GM12878 (cell line): Measurements from ENCODE around the gene CNRIP1. TPM values are rescaled to one million over a fixed set of nuclear protein-coding genes. Genes with fewer than 3 reads are reported as not detected.

ENCODE experiments used
- BCL3 ChIP-seq: IDR thresholded peaks from 2 replicates; pipeline ENCODE4 v1.6.1; 2011; ENCODE audit warnings: borderline replicate concordance, low read depth, mild to moderate bottlenecking, moderate library complexity, low read length; ENCODE audit not compliant: insufficient read depth, poor library complexity, severe bottlenecking
- CREM ChIP-seq: IDR thresholded peaks from 2 replicates; pipeline ENCODE4 v1.6.1; 2014; ENCODE audit warnings: antibody characterized with exemption, low read depth
- FOXM1 ChIP-seq: IDR thresholded peaks from 2 replicates; pipeline ENCODE4 v1.6.1; 2012; ENCODE audit warnings: low read depth, mild to moderate bottlenecking, inconsistent platforms, low read length, moderate library complexity
- GABPA ChIP-seq: IDR thresholded peaks from 2 replicates; pipeline ENCODE4 v1.6.1; 2014; ENCODE audit warnings: antibody characterized with exemption, low read depth, mild to moderate bottlenecking, inconsistent platforms
- HDAC6 ChIP-seq: fragments of 200-600 bp; sonication (generic); IDR thresholded peaks from one replicate; pipeline ENCODE4 v1.8.0; 2017; ENCODE audit warnings: antibody characterized with exemption; ENCODE audit not compliant: unreplicated experiment
- LARP7 ChIP-seq: fragments of 450-650 bp; IDR thresholded peaks from 2 replicates; pipeline ENCODE4 v1.6.1; 2017; ENCODE audit warnings: mild to moderate bottlenecking
- MAX ChIP-seq: IDR thresholded peaks from 2 replicates; pipeline ENCODE4 v1.6.1; 2012; ENCODE audit warnings: low read depth, low read length, improper control_type of control experiment
- MEF2A ChIP-seq: IDR thresholded peaks from 2 replicates; pipeline ENCODE4 v1.6.1; 2011; ENCODE audit warnings: low read depth, mild to moderate bottlenecking, low read length, moderate library complexity; ENCODE audit not compliant: insufficient read depth
- MTA3 ChIP-seq: IDR thresholded peaks from 2 replicates; pipeline ENCODE4 v1.6.1; 2012; ENCODE audit warnings: low read length, inconsistent platforms, borderline replicate concordance
- NFYA ChIP-seq: IDR thresholded peaks from 2 replicates; pipeline ENCODE4 v1.6.1; 2011; ENCODE audit warnings: low read depth, mild to moderate bottlenecking, low read length, improper control_type of control experiment, borderline replicate concordance
- NKRF ChIP-seq: fragments of 450-650 bp; conservative IDR thresholded peaks from 2 replicates; pipeline ENCODE4 v1.6.1; 2017; ENCODE audit warnings: mild to moderate bottlenecking, moderate library complexity
- PAX8 ChIP-seq: fragments of 450-650 bp; IDR thresholded peaks from 2 replicates; pipeline ENCODE4 v1.6.1; 2017; ENCODE audit warnings: mild to moderate bottlenecking, moderate library complexity
- ZNF207 ChIP-seq: fragments of 450-650 bp; IDR thresholded peaks from 2 replicates; pipeline ENCODE4 v1.6.1; 2014; ENCODE audit warnings: antibody characterized with exemption, mild to moderate bottlenecking, borderline replicate concordance
- ZNF274 ChIP-seq: IDR thresholded peaks from one replicate; pipeline ENCODE4 v1.8.0; 2011; ENCODE audit not compliant: insufficient read length, insufficient read depth
- polyA plus RNA-seq, 11 experiments: library from polyadenylated mRNA; depleted of rRNA in 4 of 11; unstranded in 6 of 11; stranded (reverse) in 5 of 11; fragments of >200 nt; fragmentation: Nextera tagmentation in 4 of 11; fragmentation: Illumina TruSeq in 1 of 11; extraction: Ambion mirVana in 4 of 11; extraction: Trizol in 1 of 11; gene quantifications; 1 replicate in 1 of 11; 2 replicates in 10 of 11; pipeline versions ENCODE4 v1.2.1 to v1.2.3, GENCODE V29; 2011 to 2016; ENCODE audit warnings: inconsistent platforms in 2 of 11, missing spikeins in 2 of 11, low read depth in 1 of 11
- total RNA-seq, 4 experiments: library from RNA; depleted of rRNA in 3 of 4; stranded (reverse); fragments of >200 nt in 3 of 4; fragmentation: Illumina TruSeq in 1 of 4; extraction: Trizol in 1 of 4; gene quantifications; 2 replicates each; pipeline versions ENCODE4 v1.2.1 to v1.2.3, GENCODE V29; 2013 to 2021
- TF ChIP-seq, protein P1 (sequence below): IDR thresholded peaks from 2 replicates; pipeline ENCODE4 v1.6.1; 2011; ENCODE audit warnings: low read depth, mild to moderate bottlenecking, low read length, moderate library complexity, borderline replicate concordance; ENCODE audit errors: extremely low read depth
- TF ChIP-seq, protein P2 (sequence below): IDR thresholded peaks from 2 replicates; pipeline ENCODE4 v1.6.1; 2011; ENCODE audit warnings: low read depth, low read length, improper control_type of control experiment, borderline replicate concordance
- TF ChIP-seq, protein P3 (sequence below): fragments of 450-650 bp; IDR thresholded peaks from 2 replicates; pipeline ENCODE4 v1.6.1; 2018; ENCODE audit warnings: mild to moderate bottlenecking, low read depth, moderate library complexity; ENCODE audit not compliant: partially characterized antibody
- TF ChIP-seq, protein P4 (sequence below): IDR thresholded peaks from 2 replicates; pipeline ENCODE4 v1.6.1; 2012; ENCODE audit warnings: mild to moderate bottlenecking, low read depth, low read length

CNRIP1 gene
- total and polyA plus RNA-seq, 10 of the 15 experiments (the other 5 are each of a cell fraction or from before 2014, with no cell fraction given) = not detected

DNA sequence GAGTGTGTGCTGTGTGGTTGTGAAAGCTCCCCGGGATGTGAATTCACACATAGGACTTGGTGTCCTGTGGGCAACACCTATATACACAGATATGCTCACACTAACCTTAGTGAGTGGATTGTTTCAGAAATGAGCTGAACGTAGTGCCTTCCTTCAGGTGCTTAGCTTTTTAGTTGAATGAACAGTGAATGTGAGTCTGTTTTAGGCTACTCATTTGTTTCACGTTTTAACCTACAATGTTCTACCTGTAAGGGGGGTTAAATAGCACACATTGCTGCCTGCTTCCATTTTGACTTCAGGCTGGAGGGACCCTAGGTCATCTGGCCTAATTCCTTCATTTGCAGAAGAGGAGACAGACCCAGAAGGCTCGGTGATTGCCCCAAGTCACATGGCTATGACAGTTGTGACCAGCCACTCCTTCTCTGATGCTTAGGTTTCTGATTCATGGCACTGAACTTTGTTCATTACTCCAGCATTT is 46.4 kb upstream of the CNRIP1 start (continued):
- TF ChIP-seq, protein P1, sequence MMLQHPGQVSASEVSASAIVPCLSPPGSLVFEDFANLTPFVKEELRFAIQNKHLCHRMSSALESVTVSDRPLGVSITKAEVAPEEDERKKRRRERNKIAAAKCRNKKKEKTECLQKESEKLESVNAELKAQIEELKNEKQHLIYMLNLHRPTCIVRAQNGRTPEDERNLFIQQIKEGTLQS = no peak
- TF ChIP-seq PAX8 (no peak; the same call in 1 of the 2 replicates), NKRF (peak; percentile 64), FOXM1 (no peak), MEF2A (no peak), CREM (peak; percentile 45; the same call in 1 of the 2 replicates), NFYA (no peak), LARP7 (0 out of 2 replicates have a peak, but pooled peaks have one; percentile 32), BCL3 (no peak), GABPA (no peak), ZNF274 (no peak), MAX (peak; percentile 69), HDAC6 (no peak), MTA3 (no peak; the same call in 1 of the 2 replicates), ZNF207 (no peak)
- TF ChIP-seq, protein P2, sequence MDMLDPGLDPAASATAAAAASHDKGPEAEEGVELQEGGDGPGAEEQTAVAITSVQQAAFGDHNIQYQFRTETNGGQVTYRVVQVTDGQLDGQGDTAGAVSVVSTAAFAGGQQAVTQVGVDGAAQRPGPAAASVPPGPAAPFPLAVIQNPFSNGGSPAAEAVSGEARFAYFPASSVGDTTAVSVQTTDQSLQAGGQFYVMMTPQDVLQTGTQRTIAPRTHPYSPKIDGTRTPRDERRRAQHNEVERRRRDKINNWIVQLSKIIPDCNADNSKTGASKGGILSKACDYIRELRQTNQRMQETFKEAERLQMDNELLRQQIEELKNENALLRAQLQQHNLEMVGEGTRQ = peak; percentile 61
- TF ChIP-seq, protein P3, sequence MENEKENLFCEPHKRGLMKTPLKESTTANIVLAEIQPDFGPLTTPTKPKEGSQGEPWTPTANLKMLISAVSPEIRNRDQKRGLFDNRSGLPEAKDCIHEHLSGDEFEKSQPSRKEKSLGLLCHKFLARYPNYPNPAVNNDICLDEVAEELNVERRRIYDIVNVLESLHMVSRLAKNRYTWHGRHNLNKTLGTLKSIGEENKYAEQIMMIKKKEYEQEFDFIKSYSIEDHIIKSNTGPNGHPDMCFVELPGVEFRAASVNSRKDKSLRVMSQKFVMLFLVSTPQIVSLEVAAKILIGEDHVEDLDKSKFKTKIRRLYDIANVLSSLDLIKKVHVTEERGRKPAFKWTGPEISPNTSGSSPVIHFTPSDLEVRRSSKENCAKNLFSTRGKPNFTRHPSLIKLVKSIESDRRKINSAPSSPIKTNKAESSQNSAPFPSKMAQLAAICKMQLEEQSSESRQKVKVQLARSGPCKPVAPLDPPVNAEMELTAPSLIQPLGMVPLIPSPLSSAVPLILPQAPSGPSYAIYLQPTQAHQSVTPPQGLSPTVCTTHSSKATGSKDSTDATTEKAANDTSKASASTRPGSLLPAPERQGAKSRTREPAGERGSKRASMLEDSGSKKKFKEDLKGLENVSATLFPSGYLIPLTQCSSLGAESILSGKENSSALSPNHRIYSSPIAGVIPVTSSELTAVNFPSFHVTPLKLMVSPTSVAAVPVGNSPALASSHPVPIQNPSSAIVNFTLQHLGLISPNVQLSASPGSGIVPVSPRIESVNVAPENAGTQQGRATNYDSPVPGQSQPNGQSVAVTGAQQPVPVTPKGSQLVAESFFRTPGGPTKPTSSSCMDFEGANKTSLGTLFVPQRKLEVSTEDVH = no peak
- TF ChIP-seq, protein P4, sequence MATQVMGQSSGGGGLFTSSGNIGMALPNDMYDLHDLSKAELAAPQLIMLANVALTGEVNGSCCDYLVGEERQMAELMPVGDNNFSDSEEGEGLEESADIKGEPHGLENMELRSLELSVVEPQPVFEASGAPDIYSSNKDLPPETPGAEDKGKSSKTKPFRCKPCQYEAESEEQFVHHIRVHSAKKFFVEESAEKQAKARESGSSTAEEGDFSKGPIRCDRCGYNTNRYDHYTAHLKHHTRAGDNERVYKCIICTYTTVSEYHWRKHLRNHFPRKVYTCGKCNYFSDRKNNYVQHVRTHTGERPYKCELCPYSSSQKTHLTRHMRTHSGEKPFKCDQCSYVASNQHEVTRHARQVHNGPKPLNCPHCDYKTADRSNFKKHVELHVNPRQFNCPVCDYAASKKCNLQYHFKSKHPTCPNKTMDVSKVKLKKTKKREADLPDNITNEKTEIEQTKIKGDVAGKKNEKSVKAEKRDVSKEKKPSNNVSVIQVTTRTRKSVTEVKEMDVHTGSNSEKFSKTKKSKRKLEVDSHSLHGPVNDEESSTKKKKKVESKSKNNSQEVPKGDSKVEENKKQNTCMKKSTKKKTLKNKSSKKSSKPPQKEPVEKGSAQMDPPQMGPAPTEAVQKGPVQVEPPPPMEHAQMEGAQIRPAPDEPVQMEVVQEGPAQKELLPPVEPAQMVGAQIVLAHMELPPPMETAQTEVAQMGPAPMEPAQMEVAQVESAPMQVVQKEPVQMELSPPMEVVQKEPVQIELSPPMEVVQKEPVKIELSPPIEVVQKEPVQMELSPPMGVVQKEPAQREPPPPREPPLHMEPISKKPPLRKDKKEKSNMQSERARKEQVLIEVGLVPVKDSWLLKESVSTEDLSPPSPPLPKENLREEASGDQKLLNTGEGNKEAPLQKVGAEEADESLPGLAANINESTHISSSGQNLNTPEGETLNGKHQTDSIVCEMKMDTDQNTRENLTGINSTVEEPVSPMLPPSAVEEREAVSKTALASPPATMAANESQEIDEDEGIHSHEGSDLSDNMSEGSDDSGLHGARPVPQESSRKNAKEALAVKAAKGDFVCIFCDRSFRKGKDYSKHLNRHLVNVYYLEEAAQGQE = no peak
